Measurements from ENCODE around the gene NME7. TPM values are rescaled to one million over a fixed set of nuclear protein-coding genes. Genes with fewer than 3 reads are reported as not detected.

Gene NME7
- total and polyA plus RNA-seq, 7 donors: 4.4 to 39.9 (median 20.1) TPM

- Histone ChIP-seq H3K27ac (no peak overlapping the region), H3K36me3 (peaks cover 0 to 5% (median 2%) of the 10 kb centered on the region in 4 donors), H3K4me3 (no peak overlapping the region), H3K27me3 (no peaks in the 10 kb centered on the region), H3K4me1 (peaks cover 0 to 11% (median 0%) of the 10 kb centered on the region in 4 donors), H3K9me3 (no peaks in the 10 kb centered on the region)
- no peak for TF ChIP-seq POLR2AphosphoS5 (IDR thresholded peaks at IDR 0.05)
- no peak for TF ChIP-seq CTCF (IDR thresholded peaks at IDR 0.05)
- TF ChIP-seq POLR2A (IDR thresholded peaks at IDR 0.05): no peak
- no peak for TF ChIP-seq EP300 (IDR thresholded peaks at IDR 0.05)
- no peak for DNase-seq
- intact Hi-C loops (cut with DNase I): no loop called here
- 69% methylated on average over 3 of the region's 3 CpGs for WGBS, 2 donors
These were observed 66.7 kb downstream of the NME7 start for GRCh38 chr1:169300854-169301253.

GRCh38 chr1:169298441-169298840 is 69.2 kb downstream of the NME7 start:
- Histone ChIP-seq H3K4me1 (peaks cover 0 to 11% (median 0%) of the 10 kb centered on the region in 4 donors), H3K9me3 (no peaks in the 10 kb centered on the region), H3K36me3 (peaks cover 0 to 5% (median 2%) of the 10 kb centered on the region in 4 donors), H3K4me3 (no peak overlapping the region), H3K27ac (no peak overlapping the region), H3K27me3 (no peaks in the 10 kb centered on the region)
- 94 to 97% methylated on average over 4 of the region's 4 CpGs for WGBS, 2 donors
- intact Hi-C loops (cut with DNase I): no loop called here
- no peak for DNase-seq
- no peak for TF ChIP-seq POLR2AphosphoS5 (IDR thresholded peaks at IDR 0.05)
- no peak for TF ChIP-seq EP300 (IDR thresholded peaks at IDR 0.05)
- TF ChIP-seq POLR2A (IDR thresholded peaks at IDR 0.05): no peak
- no peak for TF ChIP-seq CTCF (IDR thresholded peaks at IDR 0.05)

GRCh38 chr1:169295846-169296245 is 71.8 kb downstream of the NME7 start:
- Histone ChIP-seq H3K9me3 (no peaks in the 10 kb centered on the region), H3K27ac (no peak overlapping the region), H3K27me3 (no peaks in the 10 kb centered on the region), H3K36me3 (peaks cover 0 to 5% (median 0%) of the 10 kb centered on the region in 4 donors), H3K4me3 (no peak overlapping the region), H3K4me1 (peaks cover 0 to 11% (median 0%) of the 10 kb centered on the region in 4 donors)
- WGBS, 2 donors: 87 to 91% methylated on average over 2 of the region's 2 CpGs
- no peak for DNase-seq
- TF ChIP-seq POLR2A (IDR thresholded peaks at IDR 0.05) (no peak), EP300 (IDR thresholded peaks at IDR 0.05) (no peak), CTCF (IDR thresholded peaks at IDR 0.05) (no peak), POLR2AphosphoS5 (IDR thresholded peaks at IDR 0.05) (no peak)
- intact Hi-C loops (cut with DNase I): no loop called here

- TF ChIP-seq EP300 (IDR thresholded peaks at IDR 0.05) (no peak), POLR2AphosphoS5 (IDR thresholded peaks at IDR 0.05) (no peak), CTCF (IDR thresholded peaks at IDR 0.05) (no peak), POLR2A (IDR thresholded peaks at IDR 0.05) (no peak)
- H3K4me3 ChIP-seq: no peak overlapping the region
- no peaks in the 10 kb centered on the region for H3K27me3 ChIP-seq
- H3K4me1 ChIP-seq: peaks cover 0 to 10% (median 0%) of the 10 kb centered on the region in 4 donors
- H3K36me3 ChIP-seq: peaks cover 0 to 5% (median 0%) of the 10 kb centered on the region in 4 donors
- H3K9me3 ChIP-seq: no peaks in the 10 kb centered on the region
- 69 to 92% methylated on average over 1 of the region's 1 CpG for WGBS, 2 donors
- intact Hi-C loops (cut with DNase I): no loop called here
- DNase-seq: no peak
- H3K27ac ChIP-seq: no peak overlapping the region
These were observed 72.2 kb downstream of the NME7 start for GRCh38 chr1:169295425-169295824.

- TF ChIP-seq POLR2AphosphoS5 (IDR thresholded peaks at IDR 0.05) (no peak), CTCF (IDR thresholded peaks at IDR 0.05) (no peak), EP300 (IDR thresholded peaks at IDR 0.05) (no peak), POLR2A (IDR thresholded peaks at IDR 0.05) (no peak)
- no peaks in the 10 kb centered on the region for H3K9me3 ChIP-seq
- H3K4me1 ChIP-seq: no peaks in the 10 kb centered on the region
- 92 to 93% methylated on average over 1 of the region's 1 CpG for WGBS, 2 donors
- H3K27ac ChIP-seq: no peak overlapping the region
- H3K36me3 ChIP-seq: no peaks in the 10 kb centered on the region
- no peak for DNase-seq
- no peaks in the 10 kb centered on the region for H3K27me3 ChIP-seq
- H3K4me3 ChIP-seq: no peak overlapping the region
- intact Hi-C loops (cut with DNase I): no loop called here
These were observed 78.6 kb downstream of the NME7 start for GRCh38 chr1:169289016-169289415.

Data from sigmoid colon (tissue), 7 donors.